Panc1 (cell line): Measurements from ENCODE around the gene C11orf98.

ENCODE experiments used
- POLR2AphosphoS5 ChIP-seq: IDR thresholded peaks from 2 replicates; pipeline ENCODE4 v1.6.1; 2012; ENCODE audit warnings: mild to moderate bottlenecking, low read depth, low read length, moderate library complexity
- SIN3A ChIP-seq: IDR thresholded peaks from 2 replicates; pipeline ENCODE4 v1.6.1; 2012; ENCODE audit warnings: low read depth, mild to moderate bottlenecking, low read length, moderate library complexity, borderline replicate concordance; ENCODE audit not compliant: insufficient read depth
- TF ChIP-seq, protein P1 (sequence below): fragments of 450-650 bp; IDR thresholded peaks from 2 replicates; pipeline ENCODE4 v1.5.1; 2017; ENCODE audit warnings: mild to moderate bottlenecking

DNA sequence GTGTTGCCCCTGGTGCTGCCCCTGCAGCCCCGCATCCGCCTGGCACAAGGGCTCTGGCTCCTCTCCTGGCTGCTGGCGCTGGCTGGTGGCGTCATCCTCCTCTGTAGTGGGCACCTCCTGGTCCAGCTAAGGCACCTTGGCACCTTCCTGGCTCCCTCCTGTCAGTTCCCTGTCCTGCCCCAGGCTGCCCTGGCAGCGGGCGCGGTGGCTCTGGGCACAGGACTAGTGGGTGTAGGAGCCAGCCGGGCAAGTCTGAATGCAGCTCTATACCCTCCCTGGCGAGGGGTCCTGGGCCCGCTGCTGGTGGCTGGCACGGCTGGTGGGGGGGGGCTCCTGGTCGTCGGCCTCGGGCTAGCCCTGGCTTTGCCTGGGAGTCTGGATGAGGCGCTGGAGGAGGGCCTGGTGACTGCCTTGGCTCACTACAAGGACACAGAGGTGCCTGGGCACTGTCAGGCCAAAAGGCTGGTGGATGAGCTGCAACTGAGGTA lies 51.7 kb downstream of the C11orf98 start:
- TF ChIP-seq, protein P1, sequence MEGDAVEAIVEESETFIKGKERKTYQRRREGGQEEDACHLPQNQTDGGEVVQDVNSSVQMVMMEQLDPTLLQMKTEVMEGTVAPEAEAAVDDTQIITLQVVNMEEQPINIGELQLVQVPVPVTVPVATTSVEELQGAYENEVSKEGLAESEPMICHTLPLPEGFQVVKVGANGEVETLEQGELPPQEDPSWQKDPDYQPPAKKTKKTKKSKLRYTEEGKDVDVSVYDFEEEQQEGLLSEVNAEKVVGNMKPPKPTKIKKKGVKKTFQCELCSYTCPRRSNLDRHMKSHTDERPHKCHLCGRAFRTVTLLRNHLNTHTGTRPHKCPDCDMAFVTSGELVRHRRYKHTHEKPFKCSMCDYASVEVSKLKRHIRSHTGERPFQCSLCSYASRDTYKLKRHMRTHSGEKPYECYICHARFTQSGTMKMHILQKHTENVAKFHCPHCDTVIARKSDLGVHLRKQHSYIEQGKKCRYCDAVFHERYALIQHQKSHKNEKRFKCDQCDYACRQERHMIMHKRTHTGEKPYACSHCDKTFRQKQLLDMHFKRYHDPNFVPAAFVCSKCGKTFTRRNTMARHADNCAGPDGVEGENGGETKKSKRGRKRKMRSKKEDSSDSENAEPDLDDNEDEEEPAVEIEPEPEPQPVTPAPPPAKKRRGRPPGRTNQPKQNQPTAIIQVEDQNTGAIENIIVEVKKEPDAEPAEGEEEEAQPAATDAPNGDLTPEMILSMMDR = no peak
- TF ChIP-seq SIN3A = no peak
- TF ChIP-seq POLR2AphosphoS5 = no peak
